ENCODE results near the gene MPHOSPH10. TPM values are rescaled to one million over a fixed set of nuclear protein-coding genes. Genes with fewer than 3 reads are reported as not detected.
"Not testable (repeated sequence)": the region's sequence is repeated elsewhere in the genome, so short reads cannot be mapped to it uniquely, and the experiment has no call there.

Gene MPHOSPH10
- total RNA-seq, 6 donors from 2014 or later: 11.7 to 35.6 (median 25.8) TPM

DNA sequence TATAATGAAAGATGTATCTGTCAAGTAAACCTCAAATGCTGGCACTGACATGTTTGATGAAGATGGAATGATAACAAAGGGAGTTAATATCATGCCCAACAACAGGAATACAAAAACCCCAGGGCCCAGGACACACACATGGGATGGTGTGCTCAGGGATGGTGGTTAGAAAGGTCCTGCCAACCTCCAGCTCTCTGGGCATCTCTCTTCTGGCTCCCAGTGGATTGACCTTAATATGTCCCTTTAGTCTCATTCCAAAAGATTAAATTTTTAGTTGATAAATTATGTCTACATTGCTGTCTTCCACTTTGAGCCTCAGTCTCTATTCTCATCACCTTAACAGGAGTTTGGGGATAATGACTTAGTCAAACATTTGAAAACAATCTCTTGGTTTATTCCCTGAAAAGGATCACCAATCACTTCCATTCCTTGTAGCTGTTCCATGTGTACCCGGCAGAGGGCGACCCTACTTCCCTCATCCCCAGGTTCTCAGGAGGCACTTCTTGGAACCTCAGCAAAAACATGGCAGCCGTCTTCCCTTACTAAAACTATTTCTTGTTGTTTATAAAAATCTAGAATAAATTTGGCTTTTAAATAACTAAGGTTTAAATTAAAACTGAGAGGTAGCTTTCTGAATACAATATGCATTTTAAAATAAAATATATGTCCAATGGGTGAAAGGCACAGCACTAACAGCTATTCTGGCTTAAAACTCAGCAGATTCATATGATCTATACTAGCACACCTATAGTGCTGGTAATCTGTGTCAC, 30.1 kb upstream of the MPHOSPH10 start:
- TF ChIP-seq, protein P1, sequence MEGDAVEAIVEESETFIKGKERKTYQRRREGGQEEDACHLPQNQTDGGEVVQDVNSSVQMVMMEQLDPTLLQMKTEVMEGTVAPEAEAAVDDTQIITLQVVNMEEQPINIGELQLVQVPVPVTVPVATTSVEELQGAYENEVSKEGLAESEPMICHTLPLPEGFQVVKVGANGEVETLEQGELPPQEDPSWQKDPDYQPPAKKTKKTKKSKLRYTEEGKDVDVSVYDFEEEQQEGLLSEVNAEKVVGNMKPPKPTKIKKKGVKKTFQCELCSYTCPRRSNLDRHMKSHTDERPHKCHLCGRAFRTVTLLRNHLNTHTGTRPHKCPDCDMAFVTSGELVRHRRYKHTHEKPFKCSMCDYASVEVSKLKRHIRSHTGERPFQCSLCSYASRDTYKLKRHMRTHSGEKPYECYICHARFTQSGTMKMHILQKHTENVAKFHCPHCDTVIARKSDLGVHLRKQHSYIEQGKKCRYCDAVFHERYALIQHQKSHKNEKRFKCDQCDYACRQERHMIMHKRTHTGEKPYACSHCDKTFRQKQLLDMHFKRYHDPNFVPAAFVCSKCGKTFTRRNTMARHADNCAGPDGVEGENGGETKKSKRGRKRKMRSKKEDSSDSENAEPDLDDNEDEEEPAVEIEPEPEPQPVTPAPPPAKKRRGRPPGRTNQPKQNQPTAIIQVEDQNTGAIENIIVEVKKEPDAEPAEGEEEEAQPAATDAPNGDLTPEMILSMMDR (IDR thresholded peaks at IDR 0.05): peak; percentile 45 to 66 (median 58)
- no peak for TF ChIP-seq POLR2AphosphoS5 (IDR thresholded peaks at IDR 0.05)
- H3K9me3 ChIP-seq: no peaks in the 10 kb centered on the region
- H3K36me3 ChIP-seq: no peaks in the 10 kb centered on the region
- WGBS, 2 donors: 5% methylated on average over 3 of the region's 3 CpGs
- H3K27me3 ChIP-seq: no peaks in the 10 kb centered on the region
- DNase-seq: peak in 1 of 2 donors; percentile 73
- H3K27ac ChIP-seq: no peak overlapping the region
- no peak overlapping the region for H3K4me3 ChIP-seq
- H3K4me1 ChIP-seq: no peaks in the 10 kb centered on the region
- peak; percentile 65 to 84 for ATAC-seq (ENCODE audit: low FRiP score in 2 of 2)

DNA sequence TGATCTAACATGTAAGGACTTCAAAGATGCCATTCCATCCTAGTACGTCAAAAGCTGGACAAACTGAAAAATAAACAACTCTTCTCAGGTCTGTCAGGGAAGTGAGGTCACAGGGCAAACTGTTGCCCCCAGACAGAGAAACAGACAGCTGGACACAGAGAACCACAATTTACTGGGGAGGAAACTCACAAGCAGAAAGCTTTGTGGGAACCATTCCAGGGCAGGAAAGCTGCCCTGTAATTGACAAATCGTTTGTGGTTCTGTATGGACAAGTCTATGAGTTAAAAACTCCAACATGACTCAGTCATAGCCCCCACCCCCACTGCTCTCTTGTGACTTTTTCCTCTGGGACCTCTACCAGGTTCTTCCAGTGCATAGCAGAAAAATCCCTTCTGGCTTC, 28.8 kb upstream of the MPHOSPH10 start:
- Histone ChIP-seq H3K4me1 (no peaks in the 10 kb centered on the region), H3K4me3 (no peak overlapping the region), H3K27ac (no peak overlapping the region), H3K36me3 (no peaks in the 10 kb centered on the region), H3K9me3 (no peaks in the 10 kb centered on the region), H3K27me3 (no peaks in the 10 kb centered on the region)
- DNase-seq: no peak
- no peak for TF ChIP-seq EP300 (IDR thresholded peaks at IDR 0.05)
- no peak for TF ChIP-seq POLR2A (IDR thresholded peaks at IDR 0.05)
- TF ChIP-seq, protein P1 (IDR thresholded peaks at IDR 0.05): no peak
- no peak for TF ChIP-seq POLR2AphosphoS5 (IDR thresholded peaks at IDR 0.05)
- WGBS, 2 donors: 27 to 29% methylated on average over 2 of the region's 2 CpGs
- no peak for ATAC-seq (ENCODE audit: low FRiP score in 2 of 2)

DNA sequence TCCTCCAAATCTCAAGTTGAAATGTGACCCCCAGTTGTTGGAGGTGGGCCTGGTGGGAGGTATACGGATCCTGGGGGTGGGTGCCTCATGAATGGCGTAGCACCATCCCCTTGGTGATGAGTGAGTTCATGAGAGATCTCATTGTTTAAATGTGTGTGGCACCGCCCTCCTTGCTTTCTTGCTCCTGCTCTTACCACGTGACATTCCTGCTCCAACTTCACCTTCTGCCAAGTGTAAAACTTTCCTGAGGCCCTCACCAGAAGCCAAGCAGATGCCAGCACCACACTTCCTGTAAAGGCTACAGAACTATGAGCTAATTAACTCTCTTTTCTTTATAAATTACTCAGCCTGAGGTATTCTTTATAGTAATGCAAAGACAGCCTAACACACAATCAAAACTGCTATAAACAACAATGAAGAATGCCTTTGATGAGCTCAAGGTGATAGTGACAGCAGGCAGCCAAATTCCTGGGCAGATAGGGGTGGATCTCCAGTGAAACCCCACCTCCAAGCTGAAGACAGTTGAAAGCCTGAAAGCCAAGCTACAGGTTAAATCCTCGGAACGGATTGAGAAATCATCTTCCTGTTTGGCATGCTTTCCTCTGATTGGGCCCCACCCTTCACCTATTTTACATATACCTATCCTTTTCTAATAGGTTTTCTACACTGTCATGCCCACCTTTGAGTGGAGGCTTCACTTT, 27.3 kb upstream of the MPHOSPH10 start:
- DNase-seq: no peak
- no peak overlapping the region for H3K27ac ChIP-seq
- ATAC-seq (ENCODE audit: low FRiP score in 2 of 2): no peak
- H3K9me3 ChIP-seq: no peaks in the 10 kb centered on the region
- H3K4me1 ChIP-seq: no peaks in the 10 kb centered on the region
- no peaks in the 10 kb centered on the region for H3K36me3 ChIP-seq
- no peak overlapping the region for H3K4me3 ChIP-seq
- WGBS, 2 donors: 47 to 55% methylated on average over 6 of the region's 6 CpGs
- no peaks in the 10 kb centered on the region for H3K27me3 ChIP-seq
- no peak for TF ChIP-seq EP300 (IDR thresholded peaks at IDR 0.05)
- TF ChIP-seq, protein P1 (IDR thresholded peaks at IDR 0.05): no peak
- TF ChIP-seq POLR2AphosphoS5 (IDR thresholded peaks at IDR 0.05): no peak
- TF ChIP-seq POLR2A (IDR thresholded peaks at IDR 0.05): no peak

DNA sequence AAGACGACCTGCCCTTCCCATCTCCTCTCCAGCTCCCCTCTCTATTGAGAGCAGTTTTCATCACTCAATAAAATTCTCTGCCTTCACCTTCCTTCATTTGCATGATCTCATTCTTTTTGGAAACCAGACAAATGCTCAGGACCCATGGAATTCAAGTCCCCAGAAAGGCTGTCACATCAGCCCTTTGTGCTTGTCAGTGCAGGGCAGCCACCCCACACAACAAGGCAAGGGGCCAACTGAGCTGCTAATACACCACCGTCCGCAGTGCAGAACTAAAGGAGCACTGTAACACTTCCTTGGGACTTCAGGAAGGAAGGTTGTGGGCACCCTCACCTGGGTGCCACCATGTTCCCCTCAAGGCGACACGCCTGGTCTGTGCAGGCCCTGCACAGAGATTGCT, 26.6 kb upstream of the MPHOSPH10 start:
- Histone ChIP-seq H3K9me3 (no peaks in the 10 kb centered on the region), H3K4me3 (no peak overlapping the region), H3K27ac (no peak overlapping the region), H3K27me3 (no peaks in the 10 kb centered on the region), H3K36me3 (peaks cover 0 to 2% (median 0%) of the 10 kb centered on the region in 4 donors), H3K4me1 (no peaks in the 10 kb centered on the region)
- no peak for TF ChIP-seq EP300 (IDR thresholded peaks at IDR 0.05)
- TF ChIP-seq, protein P1 (IDR thresholded peaks at IDR 0.05): no peak
- TF ChIP-seq POLR2A (IDR thresholded peaks at IDR 0.05): no peak
- whole genome bisulfite sequencing, 2 donors: 72 to 91% methylated on average over 1 to 5 of the region's 5 CpGs
- ATAC-seq (ENCODE audit: low FRiP score in 2 of 2) (no peak), DNase-seq (no peak)

DNA sequence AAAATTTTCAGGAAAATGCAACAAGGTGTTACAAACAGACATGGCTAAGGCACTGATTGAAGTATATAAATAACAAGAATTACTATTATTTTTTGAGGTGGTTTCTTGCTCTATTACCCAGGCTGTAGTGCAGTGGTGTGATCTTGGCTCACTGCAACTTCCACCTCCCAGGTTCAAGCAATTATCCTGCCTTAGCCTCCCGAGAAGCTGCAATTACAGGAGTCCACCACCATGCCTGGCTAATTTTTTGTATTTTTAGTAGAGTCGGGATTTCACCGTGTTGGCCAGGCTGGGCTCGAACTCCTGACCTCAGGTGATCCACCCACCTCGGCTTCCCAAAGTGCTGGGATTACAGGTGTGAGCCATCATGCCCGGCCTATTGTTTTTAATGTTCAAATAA, 24.0 kb upstream of the MPHOSPH10 start:
- not testable (repeated sequence) for ATAC-seq (ENCODE audit: low FRiP score in 2 of 2); H3K27ac ChIP-seq; H3K9me3 ChIP-seq; H3K4me3 ChIP-seq; DNase-seq; H3K27me3 ChIP-seq; H3K4me1 ChIP-seq
- WGBS, 2 donors: 90% methylated on average over 6 of the region's 6 CpGs
- peaks cover 0 to 11% (median 2%) of the 10 kb centered on the region in 4 donors for H3K36me3 ChIP-seq
